Neuronal stem cell (in vitro differentiated cells): ENCODE results near the gene RNF220.
"Not testable (repeated sequence)": the region's sequence is repeated elsewhere in the genome, so short reads cannot be mapped to it uniquely, and the experiment has no call there.

Experiments
- DNase-seq: peaks from one replicate; pipeline ENCODE4 v3.0.0-alpha.2; 2013; ENCODE audit warnings: low spot score
- H2AFZ ChIP-seq: one replicate; pipeline ENCODE4 v1.6.1; 2013; ENCODE audit warnings: mild to moderate bottlenecking, low read length, inconsistent platforms
- H2AK5ac ChIP-seq: 2 replicates; pipeline ENCODE4 v1.6.1; 2013; ENCODE audit warnings: low read depth, mild to moderate bottlenecking, inconsistent platforms, low read length, moderate library complexity, mixed read lengths
- H2BK120ac ChIP-seq: 2 replicates; pipeline ENCODE4 v1.6.1; 2013; ENCODE audit warnings: low read depth, mild to moderate bottlenecking, inconsistent platforms, low read length, moderate library complexity, mixed read lengths
- H2BK12ac ChIP-seq: one replicate; pipeline ENCODE4 v1.6.1; 2013; ENCODE audit warnings: low read length, inconsistent platforms
- H2BK15ac ChIP-seq: 2 replicates; pipeline ENCODE4 v1.6.1; 2013; ENCODE audit warnings: mild to moderate bottlenecking, low read length, inconsistent platforms, mixed read lengths
- H2BK5ac ChIP-seq: one replicate; pipeline ENCODE4 v1.6.1; 2013; ENCODE audit warnings: inconsistent platforms, mild to moderate bottlenecking, low read length, moderate library complexity
- H3K14ac ChIP-seq: one replicate; pipeline ENCODE4 v1.6.1; 2013; ENCODE audit warnings: low read length, inconsistent platforms
- H3K18ac ChIP-seq: 2 replicates; pipeline ENCODE4 v1.6.1; 2013; ENCODE audit warnings: low read length, inconsistent platforms
- H3K23ac ChIP-seq: 2 replicates; pipeline ENCODE4 v1.6.1; 2013; ENCODE audit warnings: low read depth, mild to moderate bottlenecking, mixed read lengths, low read length, inconsistent platforms; ENCODE audit not compliant: poor library complexity
- H3K27ac ChIP-seq: replicated peaks from 3 replicates; pipeline ENCODE4 v1.5.1; 2013; ENCODE audit warnings: low read length, inconsistent platforms
- H3K27me3 ChIP-seq, 3 experiments: 2 replicates each; pipeline ENCODE4 v1.6.1; 2013; ENCODE audit warnings: low read length in 3 of 3, mild to moderate bottlenecking in 2 of 3, inconsistent platforms in 1 of 3, low read depth in 1 of 3, mixed read lengths in 1 of 3, moderate library complexity in 1 of 3; ENCODE audit not compliant: control insufficient read depth in 3 of 3, insufficient read depth in 3 of 3
- H3K36me3 ChIP-seq, 2 donors: replicated peaks in 1 of 2; 2 replicates each; pipeline ENCODE4 v1.6.1; 2013; ENCODE audit warnings: low read length in 2 of 2; ENCODE audit not compliant: control insufficient read depth in 2 of 2, insufficient read depth in 2 of 2
- H3K4ac ChIP-seq: 2 replicates; pipeline ENCODE4 v1.6.1; 2013; ENCODE audit warnings: inconsistent platforms, mild to moderate bottlenecking, low read length, moderate library complexity
- H3K4me1 ChIP-seq, 2 donors: 1 replicate in 1 of 2; 2 replicates in 1 of 2; pipeline ENCODE4 v1.6.1; 2013; ENCODE audit warnings: low read length in 2 of 2, low read depth in 1 of 2; ENCODE audit not compliant: control insufficient read depth in 2 of 2, insufficient read depth in 1 of 2
- H3K4me2 ChIP-seq: one replicate; pipeline ENCODE4 v1.6.1; 2013; ENCODE audit warnings: mild to moderate bottlenecking, low read length, inconsistent platforms; ENCODE audit not compliant: insufficient read depth, poor library complexity, severe bottlenecking
- H3K4me3 ChIP-seq, 2 donors: 2 replicates each; pipeline ENCODE4 v1.5.1; 2013; ENCODE audit warnings: low read length in 2 of 2, mild to moderate bottlenecking in 2 of 2, inconsistent platforms in 1 of 2, moderate library complexity in 1 of 2
- H3K79me1 ChIP-seq: one replicate; pipeline ENCODE4 v1.6.1; 2013; ENCODE audit warnings: low read depth, mild to moderate bottlenecking, inconsistent platforms, low read length, moderate library complexity
- H3K9ac ChIP-seq: one replicate; pipeline ENCODE4 v1.6.1; 2013; ENCODE audit warnings: mild to moderate bottlenecking, low read depth, low read length, inconsistent platforms; ENCODE audit not compliant: poor library complexity
- H3K9me3 ChIP-seq, 2 donors: replicated peaks in 1 of 2; 2 replicates each; pipeline versions ENCODE3 to v1.6.1; 2013; ENCODE audit warnings: low read length in 2 of 2, mild to moderate bottlenecking in 2 of 2, inconsistent platforms in 1 of 2, low read depth in 1 of 2, mixed read lengths in 1 of 2, moderate library complexity in 1 of 2; ENCODE audit not compliant: control insufficient read depth in 2 of 2, insufficient read depth in 1 of 2
- H4K8ac ChIP-seq: one replicate; pipeline ENCODE4 v1.6.1; 2013; ENCODE audit warnings: low read depth, mild to moderate bottlenecking, inconsistent platforms, low read length, moderate library complexity
- H4K91ac ChIP-seq: one replicate; pipeline ENCODE4 v1.6.1; 2013; ENCODE audit warnings: low read length, low read depth, mild to moderate bottlenecking, inconsistent platforms; ENCODE audit not compliant: poor library complexity
- WGBS, 2 donors: extraction: QIAGEN DNeasy Blood & Tissue Kit; methylation state at CpG; one replicate each; pipeline ENCODE4 v1.1.7; 2013; ENCODE audit warnings: missing lambda C conversion rate in 2 of 2, mixed read lengths in 1 of 2; ENCODE audit not compliant: insufficient read length in 2 of 2, insufficient replicate concordance in 1 of 2; ENCODE audit errors: extremely low coverage in 2 of 2; 5-methylcytosine and 5-hydroxymethylcytosine counted together

RNF220 gene

GRCh38 chr1:44696101-44696500 lies 291.0 kb downstream of the RNF220 start:
- no peak overlapping the region for H3K4ac ChIP-seq
- no peaks in the 10 kb centered on the region for H3K36me3 ChIP-seq
- H3K4me2 ChIP-seq: no peak overlapping the region
- H2BK120ac ChIP-seq: no peak overlapping the region
- H2BK15ac ChIP-seq: no peak overlapping the region
- H3K4me3 ChIP-seq: no peak overlapping the region
- no peak overlapping the region for H2BK5ac ChIP-seq
- H2BK12ac ChIP-seq: no peak overlapping the region
- no peaks in the 10 kb centered on the region for H3K9me3 ChIP-seq
- no peak overlapping the region for H2AFZ ChIP-seq
- no peak overlapping the region for H3K14ac ChIP-seq
- H4K91ac ChIP-seq: no peak overlapping the region
- no peaks in the 10 kb centered on the region for H3K27me3 ChIP-seq
- no peak overlapping the region for H4K8ac ChIP-seq
- WGBS, 2 donors: no CpG with 5 or more reads among the region's 3 CpGs
- no peaks in the 10 kb centered on the region for H3K4me1 ChIP-seq
- no peaks in the 10 kb centered on the region for H3K79me1 ChIP-seq
- no peak overlapping the region for H2AK5ac ChIP-seq
- H3K18ac ChIP-seq: no peak overlapping the region
- DNase-seq: no peak
- no peak overlapping the region for H3K9ac ChIP-seq
- no peak overlapping the region for H3K27ac ChIP-seq
- H3K23ac ChIP-seq: no peak overlapping the region

GRCh38 chr1:44696789-44697345 lies 291.8 kb downstream of the RNF220 start:
- no peak overlapping the region for H3K4me3 ChIP-seq
- no peak overlapping the region for H3K4ac ChIP-seq
- H2BK120ac ChIP-seq: no peak overlapping the region
- no peak overlapping the region for H4K8ac ChIP-seq
- H3K23ac ChIP-seq: no peak overlapping the region
- no peak overlapping the region for H3K4me2 ChIP-seq
- H2BK5ac ChIP-seq: no peak overlapping the region
- H2AK5ac ChIP-seq: no peak overlapping the region
- no peaks in the 10 kb centered on the region for H3K9me3 ChIP-seq
- DNase-seq: no peak
- H2AFZ ChIP-seq: no peak overlapping the region
- H3K18ac ChIP-seq: no peak overlapping the region
- H2BK15ac ChIP-seq: no peak overlapping the region
- H3K79me1 ChIP-seq: no peaks in the 10 kb centered on the region
- no peak overlapping the region for H2BK12ac ChIP-seq
- WGBS, 2 donors: no CpG with 5 or more reads among the region's 7 CpGs
- H3K9ac ChIP-seq: no peak overlapping the region
- H4K91ac ChIP-seq: no peak overlapping the region
- no peak overlapping the region for H3K14ac ChIP-seq
- H3K27ac ChIP-seq: no peak overlapping the region
- no peaks in the 10 kb centered on the region for H3K4me1 ChIP-seq
- H3K36me3 ChIP-seq: no peaks in the 10 kb centered on the region
- H3K27me3 ChIP-seq: no peaks in the 10 kb centered on the region

- no peak for DNase-seq
- WGBS, 2 donors: no CpG with 5 or more reads among the region's 3 CpGs
- H2BK120ac ChIP-seq: no peak overlapping the region
Observed at GRCh38 chr1:44698138-44698537, 293.1 kb downstream of the RNF220 start.

GRCh38 chr1:44699375-44699774 lies 294.3 kb downstream of the RNF220 start:
- H3K79me1 ChIP-seq, H2BK12ac ChIP-seq, H4K8ac ChIP-seq, H3K4me2 ChIP-seq, H2BK120ac ChIP-seq, H3K4me1 ChIP-seq, H3K27me3 ChIP-seq, H2BK5ac ChIP-seq, H2AFZ ChIP-seq, H3K36me3 ChIP-seq, H3K4ac ChIP-seq, H3K4me3 ChIP-seq, H3K27ac ChIP-seq, H3K9me3 ChIP-seq, H2BK15ac ChIP-seq, H3K14ac ChIP-seq, H3K18ac ChIP-seq, H4K91ac ChIP-seq, H2AK5ac ChIP-seq, H3K23ac ChIP-seq, DNase-seq, H3K9ac ChIP-seq: not testable (repeated sequence)
- no CpG with 5 or more reads among the region's 9 CpGs for WGBS, 2 donors

More at GRCh38 chr1:44698138-44698537, 293.1 kb downstream of the RNF220 start:
- H3K27me3 ChIP-seq: no peaks in the 10 kb centered on the region
- no peak overlapping the region for H2BK15ac ChIP-seq
- H2AFZ ChIP-seq: no peak overlapping the region
- H3K4ac ChIP-seq: no peak overlapping the region
- no peak overlapping the region for H4K91ac ChIP-seq
- no peaks in the 10 kb centered on the region for H3K79me1 ChIP-seq
- H3K9me3 ChIP-seq: no peaks in the 10 kb centered on the region
- no peak overlapping the region for H3K14ac ChIP-seq
- no peak overlapping the region for H3K23ac ChIP-seq
- no peak overlapping the region for H3K4me2 ChIP-seq
- no peaks in the 10 kb centered on the region for H3K4me1 ChIP-seq
- H4K8ac ChIP-seq: no peak overlapping the region
- no peaks in the 10 kb centered on the region for H3K36me3 ChIP-seq
- H2BK5ac ChIP-seq: no peak overlapping the region
- H3K4me3 ChIP-seq: no peak overlapping the region
- no peak overlapping the region for H3K18ac ChIP-seq
- H3K9ac ChIP-seq: no peak overlapping the region
- no peak overlapping the region for H2AK5ac ChIP-seq
- H3K27ac ChIP-seq: no peak overlapping the region
- no peak overlapping the region for H2BK12ac ChIP-seq
